ENCODE data around the gene FGR. TPM values are rescaled to one million over a fixed set of nuclear protein-coding genes. Genes with fewer than 3 reads are reported as not detected.

Gene FGR
- total and polyA plus RNA-seq, 2 experiments from 2014 or later, result 0.53 to 0.56 TPM

DNA sequence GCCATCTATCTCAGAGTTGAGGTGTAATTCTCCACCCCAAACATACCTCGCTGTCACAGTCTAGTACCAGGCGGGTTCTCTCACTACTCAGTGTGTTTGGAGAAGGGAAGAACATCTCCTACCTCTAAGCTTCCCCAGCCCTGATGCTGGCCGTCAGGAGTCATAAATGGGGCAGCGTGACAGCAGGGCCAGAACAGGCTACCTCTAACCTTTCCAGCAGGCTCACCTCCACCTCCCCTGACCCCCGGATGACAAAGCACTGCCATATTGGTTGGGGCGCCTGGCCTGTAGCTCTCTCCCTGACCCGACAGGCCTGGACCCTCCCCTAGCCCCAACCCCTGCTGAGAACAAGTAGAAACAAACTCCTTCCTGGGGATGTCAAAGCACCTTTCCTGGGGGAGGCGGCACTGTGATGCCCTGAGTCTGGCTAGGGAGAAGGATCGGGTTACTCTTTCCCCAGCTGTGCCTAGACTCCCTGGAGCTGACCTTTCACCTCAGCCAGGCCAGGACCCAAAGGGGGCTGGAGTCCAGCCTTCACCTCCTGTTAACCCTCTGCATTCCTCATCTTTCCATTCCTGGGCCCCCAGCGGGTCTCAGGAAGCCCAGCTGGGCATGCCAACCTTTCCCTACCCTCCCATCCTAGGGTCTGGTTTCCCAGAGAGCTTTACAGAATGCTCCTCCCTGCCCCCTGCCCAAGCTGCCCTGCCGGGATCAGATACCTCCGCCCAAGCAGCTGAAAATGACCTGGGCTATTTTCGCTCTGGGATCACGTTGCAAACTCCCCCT is 65.3 kb downstream of the FGR start (continued):
- TF ChIP-seq ZNF462 (CRISPR knock-in tag; IDR thresholded peaks at IDR 0.05) (no peak), CREB1 (CRISPR knock-in tag; IDR thresholded peaks at IDR 0.05; ENCODE audit: low read depth) (no peak), JUNB (IDR thresholded peaks at IDR 0.05; ENCODE audit: unreplicated experiment) (no peak), EZH2 (IDR thresholded peaks at IDR 0.05; ENCODE audit: low read depth, unreplicated experiment) (no peak), NANOG (IDR thresholded peaks at IDR 0.05; ENCODE audit: borderline replicate concordance) (no peak)

DNA sequence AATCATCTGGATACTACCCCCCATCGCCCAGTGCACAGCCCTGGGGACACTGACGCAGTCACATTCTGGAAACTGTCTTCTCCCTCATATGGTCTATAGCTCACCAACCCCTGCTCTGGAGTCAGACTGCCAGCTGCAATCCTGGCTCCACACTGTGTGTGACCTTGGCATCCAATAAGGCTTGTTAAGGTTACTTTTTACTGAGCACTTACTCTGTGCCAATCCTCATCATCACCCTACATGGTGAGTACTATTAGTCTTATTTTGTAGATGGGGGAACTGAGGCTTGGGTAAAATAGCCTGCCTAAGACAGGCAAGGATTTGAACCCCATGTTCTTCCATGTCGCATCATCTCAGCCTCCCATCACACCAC is 65.9 kb downstream of the FGR start:
- peaks cover 7% of the 10 kb centered on the region for H4K20me1 ChIP-seq (replicated peaks; ENCODE audit: insufficient read depth)
- H3K79me2 ChIP-seq (replicated peaks; ENCODE audit: insufficient read depth), result peaks cover 29% of the 10 kb centered on the region
- Mint-ChIP-seq H3K36me3 (ENCODE audit: low read depth) (no peaks in the 10 kb centered on the region; the same call in 2 of the 3 replicates), H3K4me3 (peak overlapping the region; percentile 47), H3K27ac (peak overlapping the region; percentile 54; the same call in 1 of the 2 replicates), H3K27me3 (ENCODE audit: insufficient read depth, low read depth, poor library complexity) (peaks cover 25% of the 10 kb centered on the region), H3K9me3 (no peaks in the 10 kb centered on the region; the same call in 2 of the 3 replicates), H3K4me1 (peaks cover 87% of the 10 kb centered on the region)
- peak overlapping the region; percentile 98; the same call in 1 of the 2 replicates for H3K27ac ChIP-seq (ENCODE audit: low read depth)
- peaks cover 81% of the 10 kb centered on the region for H3K4me1 ChIP-seq (ENCODE audit: insufficient read depth)
- ATAC-seq, result no peak
- peaks cover 52% of the 10 kb centered on the region for H3F3A ChIP-seq (replicated peaks; ENCODE audit: low read depth)
- no peaks in the 10 kb centered on the region for H3K9me2 ChIP-seq (ENCODE audit: insufficient read depth)
- peak overlapping the region; percentile 92 for H3K4me2 ChIP-seq
- TF ChIP-seq EZH2 (IDR thresholded peaks at IDR 0.05; ENCODE audit: low read depth, unreplicated experiment) (no peak), ZNF114 (CRISPR knock-in tag; IDR thresholded peaks at IDR 0.05) (no peak), CREB1 (CRISPR knock-in tag; IDR thresholded peaks at IDR 0.05; ENCODE audit: low read depth) (no peak), POLR2AphosphoS5 (IDR thresholded peaks at IDR 0.05; ENCODE audit: low read depth) (no peak), ZNF331 (CRISPR knock-in tag; IDR thresholded peaks at IDR 0.05; ENCODE audit: low read depth) (no peak), ETS1 (IDR thresholded peaks at IDR 0.05) (no peak), EZH2phosphoT487 (IDR thresholded peaks at IDR 0.05; ENCODE audit: unreplicated experiment) (no peak)
- TF ChIP-seq, protein P1, sequence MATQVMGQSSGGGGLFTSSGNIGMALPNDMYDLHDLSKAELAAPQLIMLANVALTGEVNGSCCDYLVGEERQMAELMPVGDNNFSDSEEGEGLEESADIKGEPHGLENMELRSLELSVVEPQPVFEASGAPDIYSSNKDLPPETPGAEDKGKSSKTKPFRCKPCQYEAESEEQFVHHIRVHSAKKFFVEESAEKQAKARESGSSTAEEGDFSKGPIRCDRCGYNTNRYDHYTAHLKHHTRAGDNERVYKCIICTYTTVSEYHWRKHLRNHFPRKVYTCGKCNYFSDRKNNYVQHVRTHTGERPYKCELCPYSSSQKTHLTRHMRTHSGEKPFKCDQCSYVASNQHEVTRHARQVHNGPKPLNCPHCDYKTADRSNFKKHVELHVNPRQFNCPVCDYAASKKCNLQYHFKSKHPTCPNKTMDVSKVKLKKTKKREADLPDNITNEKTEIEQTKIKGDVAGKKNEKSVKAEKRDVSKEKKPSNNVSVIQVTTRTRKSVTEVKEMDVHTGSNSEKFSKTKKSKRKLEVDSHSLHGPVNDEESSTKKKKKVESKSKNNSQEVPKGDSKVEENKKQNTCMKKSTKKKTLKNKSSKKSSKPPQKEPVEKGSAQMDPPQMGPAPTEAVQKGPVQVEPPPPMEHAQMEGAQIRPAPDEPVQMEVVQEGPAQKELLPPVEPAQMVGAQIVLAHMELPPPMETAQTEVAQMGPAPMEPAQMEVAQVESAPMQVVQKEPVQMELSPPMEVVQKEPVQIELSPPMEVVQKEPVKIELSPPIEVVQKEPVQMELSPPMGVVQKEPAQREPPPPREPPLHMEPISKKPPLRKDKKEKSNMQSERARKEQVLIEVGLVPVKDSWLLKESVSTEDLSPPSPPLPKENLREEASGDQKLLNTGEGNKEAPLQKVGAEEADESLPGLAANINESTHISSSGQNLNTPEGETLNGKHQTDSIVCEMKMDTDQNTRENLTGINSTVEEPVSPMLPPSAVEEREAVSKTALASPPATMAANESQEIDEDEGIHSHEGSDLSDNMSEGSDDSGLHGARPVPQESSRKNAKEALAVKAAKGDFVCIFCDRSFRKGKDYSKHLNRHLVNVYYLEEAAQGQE (IDR thresholded peaks at IDR 0.05; ENCODE audit: unreplicated experiment), result no peak
- no peak for DNase-seq (ENCODE audit: low spot score)
- H3K4me3 ChIP-seq, result peak overlapping the region; percentile 54
- no peaks in the 10 kb centered on the region for H3K27me3 ChIP-seq (ENCODE audit: insufficient read depth)
- H3K36me3 ChIP-seq (ENCODE audit: insufficient read depth), result no peaks in the 10 kb centered on the region
- H2AFZ ChIP-seq, result no peak overlapping the region

Data from GM23338 (cell line).